Ammon's horn (tissue), 1 donor: Measurements from ENCODE around the gene TRAF2.

Experiments used
- DNase-seq: peaks from one replicate; pipeline ENCODE4 v3.0.0-alpha.2; 2016; ENCODE audit warnings: low spot score

Gene TRAF2

GRCh38 chr9:136913701-136914438 is 27.6 kb downstream of the TRAF2 start:
- no peak for DNase-seq

GRCh38 chr9:136915632-136916329 is 29.5 kb downstream of the TRAF2 start:
- no peak for DNase-seq

- no peak for DNase-seq
Measured at GRCh38 chr9:136916330-136917184, 30.2 kb downstream of the TRAF2 start.

GRCh38 chr9:136917902-136918301 is 31.6 kb downstream of the TRAF2 start:
- no peak for DNase-seq

- DNase-seq: no peak
Measured at GRCh38 chr9:136920069-136920468, 33.8 kb downstream of the TRAF2 start.

GRCh38 chr9:136920734-136921231 is 34.5 kb downstream of the TRAF2 start:
- DNase-seq: no peak

DNA sequence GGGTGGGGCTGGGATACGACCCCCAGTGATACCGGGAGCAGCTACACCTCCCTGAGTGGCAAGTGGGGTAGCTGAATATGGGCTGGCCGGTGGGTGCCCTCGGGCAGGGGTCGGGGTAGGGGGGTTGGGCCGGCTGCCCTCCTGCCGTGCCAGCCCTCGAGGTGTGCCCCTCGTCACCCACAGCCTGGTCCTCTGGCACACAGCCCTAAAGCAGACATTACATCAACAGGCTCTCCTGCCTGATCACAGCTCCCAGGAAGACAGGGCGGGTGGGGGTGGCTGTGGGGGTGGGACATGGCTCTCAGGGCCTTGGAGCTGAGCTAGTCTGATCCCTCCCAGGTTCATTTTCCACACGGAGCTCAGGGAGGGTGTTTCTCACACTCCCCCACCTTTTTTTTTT is 35.0 kb downstream of the TRAF2 start:
- no peak for DNase-seq

DNA sequence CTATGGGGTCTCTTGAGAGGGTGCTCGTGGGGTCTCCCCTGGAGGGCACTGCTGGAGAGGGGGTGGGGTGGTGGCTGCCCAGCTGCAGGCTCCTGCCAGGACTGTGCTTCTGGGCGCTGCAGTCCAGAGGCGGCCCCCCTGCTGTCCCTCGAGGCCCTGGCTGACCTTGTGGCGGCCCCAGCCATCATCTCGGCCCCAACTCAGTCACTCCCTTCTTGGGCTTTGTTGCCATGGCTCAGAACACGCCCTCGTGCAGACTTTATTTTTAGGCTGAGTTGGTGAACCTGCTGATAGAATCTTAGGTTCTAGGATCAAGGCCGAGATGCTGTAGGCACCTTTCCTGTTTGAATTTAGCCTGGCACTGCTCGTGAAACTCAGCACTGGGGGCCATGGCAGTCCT is 35.4 kb downstream of the TRAF2 start:
- no peak for DNase-seq

DNA sequence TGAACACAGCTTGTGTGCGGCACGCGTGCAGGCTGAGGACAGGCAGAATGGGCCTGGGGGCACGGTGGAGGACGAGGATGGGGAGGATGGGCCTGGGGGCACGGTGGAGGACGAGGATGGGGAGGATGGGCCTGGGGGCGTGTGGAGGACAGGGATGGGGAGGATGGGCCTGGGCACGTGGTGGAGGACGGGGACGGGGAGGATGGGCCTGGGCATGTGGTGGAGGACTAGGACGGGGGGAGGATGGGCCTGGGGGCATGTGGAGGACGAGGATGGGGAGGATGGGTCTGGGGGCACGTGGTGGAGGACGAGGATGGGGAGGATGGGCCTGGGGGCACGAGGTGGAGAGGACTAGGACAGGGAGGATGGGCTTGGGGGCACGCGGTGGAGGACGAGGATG is 36.2 kb downstream of the TRAF2 start:
- DNase-seq: no peak

DNA sequence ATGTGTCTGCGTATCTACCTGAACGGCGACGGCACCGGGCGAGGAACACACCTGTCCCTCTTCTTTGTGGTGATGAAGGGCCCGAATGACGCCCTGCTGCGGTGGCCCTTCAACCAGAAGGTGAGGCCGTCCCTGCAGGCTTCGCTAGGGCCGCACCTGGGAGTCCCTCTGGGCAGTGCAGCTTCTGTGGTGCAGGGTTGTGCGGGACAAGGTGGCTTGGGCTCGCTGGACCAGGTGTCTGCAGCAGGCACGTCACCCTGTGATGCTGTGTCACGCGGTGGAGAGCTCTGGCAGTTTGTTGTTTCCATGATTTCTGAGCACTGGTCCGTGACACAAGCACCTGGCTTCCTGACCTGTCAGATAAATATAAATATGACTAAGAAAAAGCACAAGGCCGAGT is 37.6 kb downstream of the TRAF2 start:
- no peak for DNase-seq

GRCh38 chr9:136925414-136926153 is 39.3 kb downstream of the TRAF2 start:
- no peak for DNase-seq

DNA sequence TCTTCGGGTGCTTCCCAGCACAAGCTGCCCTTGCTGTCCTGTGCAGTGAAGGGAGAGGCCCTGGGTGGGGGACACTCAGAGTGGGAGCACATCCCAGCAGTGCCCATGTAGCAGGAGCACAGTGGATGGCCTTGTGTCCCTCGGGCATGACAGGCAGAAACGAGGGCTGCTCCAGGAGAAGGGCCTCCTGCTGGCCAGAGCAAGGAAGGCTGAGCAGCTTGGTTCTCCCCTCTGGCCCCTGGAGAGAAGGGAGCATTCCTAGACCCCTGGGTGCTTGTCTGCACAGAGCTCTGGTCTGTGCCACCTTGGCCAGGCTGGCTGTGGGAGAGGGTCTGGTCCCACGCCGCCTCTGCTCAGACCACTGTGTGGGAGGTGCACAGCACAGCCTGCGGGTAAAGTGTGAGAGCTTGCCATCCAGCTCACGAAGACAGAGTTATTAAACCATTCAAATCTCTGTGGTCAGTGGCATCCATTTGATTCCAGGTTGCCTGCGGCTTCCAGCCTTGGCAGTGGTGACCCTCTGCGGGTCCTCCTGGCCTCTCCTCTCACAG is 39.9 kb downstream of the TRAF2 start:
- no peak for DNase-seq

- no peak for DNase-seq
Measured at GRCh38 chr9:136926749-136927148, 40.4 kb downstream of the TRAF2 start.

GRCh38 chr9:136927343-136928271 is 41.3 kb downstream of the TRAF2 start:
- no peak for DNase-seq

DNA sequence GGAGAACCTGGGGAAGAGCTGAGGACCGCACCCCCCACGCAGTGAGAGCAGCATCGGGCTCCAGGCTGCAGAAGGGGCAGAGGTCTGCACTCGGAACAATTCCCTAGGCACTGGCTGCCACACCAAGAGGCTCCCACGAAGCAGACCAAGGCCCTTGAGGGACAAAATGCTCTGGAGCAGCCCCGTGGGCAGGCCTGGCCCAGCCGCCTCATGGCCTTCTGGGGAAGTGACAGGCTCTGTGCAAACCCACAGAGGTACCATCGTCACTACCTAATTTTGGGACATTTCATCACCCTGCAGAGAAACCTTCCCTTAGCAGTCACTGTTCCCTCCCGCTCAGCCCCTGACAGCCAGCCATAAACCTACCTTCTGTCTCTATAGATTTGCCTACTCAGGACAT is 42.3 kb downstream of the TRAF2 start:
- DNase-seq: no peak

- no peak for DNase-seq
Measured at GRCh38 chr9:136930014-136930413, 43.7 kb downstream of the TRAF2 start.

DNA sequence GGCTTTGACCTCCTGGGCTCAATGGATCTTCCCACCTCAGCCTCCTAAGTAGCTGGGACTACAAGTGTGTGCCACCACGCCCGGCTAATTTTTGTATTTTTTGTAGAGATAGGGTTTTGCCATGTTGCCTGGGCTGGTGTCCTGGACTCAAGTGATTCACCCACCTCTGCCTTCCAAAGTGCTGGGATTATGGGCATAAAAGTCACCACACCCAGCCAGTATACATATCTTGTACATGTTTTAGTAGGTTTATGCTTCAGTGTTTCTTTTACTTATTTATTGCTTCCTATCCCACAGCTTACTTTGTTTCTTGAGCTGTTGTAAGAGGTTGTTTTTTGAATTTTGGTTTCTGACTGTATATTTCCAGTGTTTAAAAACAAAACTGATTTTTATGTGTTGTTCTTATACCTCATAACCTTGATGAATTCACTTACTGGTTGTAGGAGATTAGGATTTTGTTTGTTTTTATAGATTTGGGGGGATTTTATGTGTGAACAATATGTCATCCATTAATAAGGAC is 45.4 kb downstream of the TRAF2 start:
- no peak for DNase-seq

DNA sequence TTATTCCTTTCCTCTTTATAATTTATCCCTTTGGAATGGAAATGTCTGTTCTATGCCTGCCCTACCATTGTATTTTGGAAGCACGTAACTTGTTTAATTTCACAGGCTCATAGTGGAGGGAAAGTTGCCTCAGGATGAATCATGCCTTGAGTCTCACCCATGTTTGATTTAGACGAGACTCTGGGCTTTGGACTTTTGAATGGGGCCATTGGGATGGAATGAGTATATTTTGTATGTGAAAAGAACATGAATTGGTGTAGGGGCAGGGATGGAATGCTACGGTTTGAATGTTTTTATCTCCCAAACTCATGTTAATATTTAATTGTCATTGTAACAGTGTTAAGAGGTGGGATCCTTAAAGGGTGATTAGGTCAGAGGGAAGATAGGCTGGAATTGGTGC is 48.0 kb downstream of the TRAF2 start:
- no peak for DNase-seq

GRCh38 chr9:136935651-136936050 is 49.3 kb downstream of the TRAF2 start:
- no peak for DNase-seq

DNA sequence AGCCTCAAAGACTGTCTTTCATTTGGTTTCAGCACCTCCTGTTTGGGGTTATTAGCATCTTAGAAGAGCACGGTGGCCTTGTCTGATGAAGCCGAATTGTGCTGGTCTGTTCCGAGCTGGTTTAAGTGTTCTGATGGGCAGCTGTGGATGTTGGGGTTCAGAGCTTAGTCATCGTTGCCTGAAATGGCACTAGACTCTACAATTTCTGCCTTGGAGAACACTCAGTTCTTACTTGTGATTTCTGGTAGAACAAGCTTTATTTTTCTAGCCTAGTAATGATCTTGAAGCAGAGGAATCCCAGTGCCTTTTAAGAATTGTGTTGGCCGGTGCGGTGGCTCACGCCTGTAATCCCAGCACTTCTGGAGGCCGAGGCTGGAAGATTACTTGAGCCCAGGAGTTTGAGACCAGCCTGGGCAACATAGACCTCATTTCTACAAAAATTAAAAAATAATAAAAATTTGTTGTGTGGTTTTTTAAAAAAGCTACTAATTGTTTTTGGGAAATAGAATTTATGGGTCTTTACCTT is 50.4 kb downstream of the TRAF2 start:
- DNase-seq: peak; percentile 27
